HG03064 (cell line): ENCODE data around the gene RAB34.

Source experiments
- ATAC-seq: cut with Tn5 transposase; IDR thresholded peaks from one replicate; pipeline ENCODE4 v1.9.1; 2021; ENCODE audit warnings: low read depth; ENCODE audit not compliant: unreplicated experiment

Gene RAB34

DNA sequence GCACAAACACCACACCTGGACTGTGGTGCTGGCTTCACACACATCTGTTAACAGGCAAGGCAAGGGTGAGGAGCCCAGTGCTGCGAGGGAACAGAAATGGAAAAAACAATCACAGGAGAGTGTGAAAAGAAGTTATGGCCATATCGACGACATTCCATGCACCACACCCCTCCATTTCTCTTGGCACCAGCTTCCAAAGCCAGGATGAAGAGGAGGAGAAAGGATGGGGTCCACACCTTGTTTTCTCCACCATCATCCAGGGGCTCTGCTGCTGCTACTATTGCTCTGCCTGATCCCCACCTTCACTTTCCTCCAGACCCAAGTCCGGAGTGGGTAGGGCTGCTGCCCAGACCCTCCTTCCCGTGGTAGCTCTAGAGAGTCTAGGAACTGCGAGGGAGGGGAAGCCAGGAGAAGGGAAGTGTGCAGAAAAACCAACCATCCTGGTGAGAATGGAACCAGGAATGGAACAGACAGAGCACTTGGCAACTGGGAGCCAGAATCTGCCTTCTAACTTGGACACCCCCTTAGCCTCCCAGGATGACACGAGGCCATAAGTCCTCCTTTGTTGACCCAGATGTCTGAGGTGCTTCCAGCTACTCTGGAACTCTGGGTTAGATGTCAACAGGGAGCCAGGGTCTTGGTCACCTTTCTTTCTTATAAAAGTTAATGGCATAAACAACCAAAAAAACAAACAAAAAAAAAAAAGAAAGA is 4.8 kb downstream of the RAB34 start:
- ATAC-seq, result no peak

DNA sequence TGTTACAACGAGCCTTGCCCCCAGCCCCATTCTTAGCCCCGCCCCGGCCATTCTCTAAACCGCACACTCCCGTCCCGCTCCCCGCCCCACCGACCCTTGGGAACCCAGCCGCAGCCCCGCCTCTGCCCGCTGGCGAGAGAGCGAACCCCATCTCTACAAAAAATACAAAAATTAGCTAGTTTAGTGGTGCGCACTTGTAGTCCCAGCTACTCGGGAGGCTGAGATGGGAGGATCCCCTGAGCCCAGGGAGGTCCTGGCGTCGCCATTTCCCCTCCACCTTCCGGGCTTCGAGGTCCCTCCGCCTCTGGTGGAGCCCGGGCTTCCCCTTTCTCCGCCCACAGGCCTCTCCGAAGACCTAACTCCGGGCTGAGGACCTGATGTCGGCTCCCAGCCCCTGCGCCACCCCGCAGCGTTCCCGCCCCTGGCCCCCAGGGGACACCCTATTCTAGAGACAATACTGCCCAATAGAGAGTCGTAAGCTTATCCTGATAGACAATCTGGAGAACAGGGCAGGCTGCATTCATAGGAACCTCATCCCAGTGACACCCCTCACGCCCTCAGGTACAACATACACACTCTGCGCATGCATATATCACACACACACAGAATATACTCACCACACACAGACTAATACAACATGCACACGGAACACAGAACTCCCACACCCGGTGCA is 5.5 kb downstream of the RAB34 start:
- ATAC-seq, result no peak

DNA sequence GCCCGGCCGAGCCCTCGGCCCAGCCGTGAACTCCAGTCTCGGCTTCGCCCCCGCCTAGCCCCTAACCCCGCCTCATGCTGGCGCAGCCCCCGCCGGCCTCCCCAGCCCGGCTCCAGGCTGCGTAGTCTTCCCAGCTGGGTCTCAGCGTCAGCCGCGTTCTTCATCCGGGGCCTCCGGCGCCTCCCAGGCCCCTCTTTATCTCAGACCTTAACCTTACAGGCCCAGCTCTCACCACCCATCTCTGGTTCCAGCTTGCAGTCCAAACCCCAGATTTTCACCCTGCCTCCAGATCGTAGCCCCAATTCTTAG is 6.0 kb downstream of the RAB34 start, which contains the start of gene PROCA1:
Gene PROCA1 (minus strand): TSS at position 166 of the 309 bp plus-strand sequence. CDS start 228 bp downstream, outside the sequence.
- no peak for ATAC-seq

- no peak for ATAC-seq
These were observed 6.6 kb downstream of the RAB34 start for GRCh38 chr17:28710861-28711722.

GRCh38 chr17:28707339-28707720 is 10.3 kb downstream of the RAB34 start:
- ATAC-seq, result no peak

DNA sequence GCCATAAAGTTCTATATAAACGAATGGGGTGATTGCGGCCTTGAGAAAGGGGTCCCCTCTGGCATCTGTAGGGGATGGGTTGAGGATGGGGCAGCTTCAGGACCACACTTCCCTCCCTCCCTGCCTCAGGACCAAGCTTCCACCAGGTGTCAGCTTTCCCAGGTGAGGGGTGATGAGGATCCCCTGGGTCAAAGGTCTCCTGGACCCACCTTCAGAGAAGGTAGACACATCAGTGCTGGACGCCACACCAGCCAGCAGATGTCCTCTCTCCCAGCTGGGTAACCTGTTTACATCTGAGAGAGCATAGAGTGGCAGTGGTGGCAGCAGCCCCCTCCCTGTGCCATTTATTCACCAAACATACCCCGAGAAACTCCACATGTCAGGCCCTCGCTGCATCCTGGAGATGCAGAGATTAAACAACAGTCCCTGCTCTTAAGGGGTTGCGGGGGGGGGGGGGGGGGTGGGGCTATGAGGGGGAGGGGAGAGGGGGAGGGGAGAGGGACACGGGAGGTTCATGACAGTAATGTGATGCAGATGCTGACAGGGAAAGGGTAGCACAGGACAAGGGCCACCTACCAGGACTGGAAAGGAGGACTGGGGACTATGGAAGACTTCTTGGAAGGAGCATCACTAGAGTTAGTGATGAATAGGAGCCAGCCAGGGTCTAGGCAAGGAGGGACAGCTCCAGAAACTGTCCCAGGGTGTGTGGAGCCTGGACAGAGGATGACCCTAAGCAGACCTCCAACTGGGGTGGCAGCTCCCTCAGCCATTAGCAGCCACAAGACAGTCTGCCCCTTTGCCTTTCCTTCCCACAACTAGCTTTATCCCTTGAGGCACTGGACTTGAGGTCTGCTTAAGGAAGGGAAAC is 11.0 kb downstream of the RAB34 start:
- no peak for ATAC-seq

GRCh38 chr17:28705728-28706334 is 11.8 kb downstream of the RAB34 start:
- ATAC-seq, result no peak

GRCh38 chr17:28705074-28705659 is 12.5 kb downstream of the RAB34 start:
- ATAC-seq, result no peak

DNA sequence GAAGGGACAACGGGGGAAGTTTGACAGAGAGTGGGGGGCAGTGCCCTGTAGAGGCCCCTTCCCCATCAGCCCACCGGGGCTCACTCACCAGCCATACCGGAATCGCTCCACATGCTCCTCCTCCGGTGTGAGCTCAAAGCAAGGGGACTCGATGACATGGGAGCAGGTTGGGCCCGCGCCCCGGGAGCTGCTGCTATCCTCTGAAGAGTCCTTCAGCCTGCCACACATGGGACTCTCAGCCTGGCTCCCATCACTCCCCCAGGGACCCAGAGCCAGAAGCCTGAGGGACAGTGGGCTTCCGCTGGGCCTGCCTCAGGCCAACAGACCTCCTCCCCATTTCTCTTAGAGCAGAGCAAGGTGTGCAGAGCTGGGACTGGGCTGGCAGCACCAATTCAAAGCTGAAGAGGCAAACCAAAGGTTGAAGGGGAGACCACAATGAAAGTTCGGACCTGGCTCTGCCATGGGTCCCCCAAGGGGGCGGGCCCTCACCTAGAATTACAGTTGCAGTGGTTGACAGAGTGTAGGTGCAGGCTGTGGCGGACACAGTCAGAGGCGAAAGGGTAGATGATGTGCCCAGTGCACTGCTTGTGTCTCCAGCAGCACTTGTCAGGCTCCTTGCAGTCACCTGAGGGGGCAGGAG is 13.3 kb downstream of the RAB34 start:
- ATAC-seq, result no peak

DNA sequence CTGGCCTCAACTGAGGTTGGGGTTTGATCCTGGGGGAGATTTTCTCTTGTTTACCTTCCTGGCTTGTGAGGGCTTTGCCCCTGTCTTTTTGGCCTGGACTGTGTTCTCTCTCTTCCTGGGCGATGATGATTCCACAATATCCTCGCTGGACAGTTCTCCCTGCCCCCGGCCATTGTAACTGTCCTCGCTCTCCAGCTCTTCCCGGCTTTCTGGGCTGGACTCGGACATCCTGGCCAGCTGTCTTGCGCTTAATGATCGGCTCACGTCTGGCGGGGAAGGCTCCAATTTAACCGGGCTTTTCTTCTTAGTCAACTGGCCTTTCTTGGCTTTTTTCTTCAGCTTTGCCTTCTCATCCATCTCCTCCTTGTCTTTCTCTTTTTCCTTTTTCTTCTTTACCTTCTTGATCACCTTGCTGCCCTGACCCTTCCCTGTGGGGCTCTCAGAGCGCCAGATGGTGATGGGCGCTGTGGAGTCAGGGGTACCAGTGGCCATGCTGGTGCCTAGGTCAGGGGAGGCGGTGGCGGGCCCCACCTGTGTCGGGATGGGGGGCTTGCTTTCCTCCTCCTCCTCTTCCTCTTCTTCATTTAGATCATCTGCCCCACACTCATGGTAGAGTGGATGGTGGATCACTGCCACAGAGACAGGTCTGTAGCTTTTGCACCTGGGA is 14.0 kb downstream of the RAB34 start:
- no peak for ATAC-seq

- ATAC-seq, result no peak
These were observed 14.9 kb downstream of the RAB34 start for GRCh38 chr17:28702752-28703150.

- ATAC-seq, result no peak
These were observed 15.5 kb downstream of the RAB34 start for GRCh38 chr17:28702026-28702751.

DNA sequence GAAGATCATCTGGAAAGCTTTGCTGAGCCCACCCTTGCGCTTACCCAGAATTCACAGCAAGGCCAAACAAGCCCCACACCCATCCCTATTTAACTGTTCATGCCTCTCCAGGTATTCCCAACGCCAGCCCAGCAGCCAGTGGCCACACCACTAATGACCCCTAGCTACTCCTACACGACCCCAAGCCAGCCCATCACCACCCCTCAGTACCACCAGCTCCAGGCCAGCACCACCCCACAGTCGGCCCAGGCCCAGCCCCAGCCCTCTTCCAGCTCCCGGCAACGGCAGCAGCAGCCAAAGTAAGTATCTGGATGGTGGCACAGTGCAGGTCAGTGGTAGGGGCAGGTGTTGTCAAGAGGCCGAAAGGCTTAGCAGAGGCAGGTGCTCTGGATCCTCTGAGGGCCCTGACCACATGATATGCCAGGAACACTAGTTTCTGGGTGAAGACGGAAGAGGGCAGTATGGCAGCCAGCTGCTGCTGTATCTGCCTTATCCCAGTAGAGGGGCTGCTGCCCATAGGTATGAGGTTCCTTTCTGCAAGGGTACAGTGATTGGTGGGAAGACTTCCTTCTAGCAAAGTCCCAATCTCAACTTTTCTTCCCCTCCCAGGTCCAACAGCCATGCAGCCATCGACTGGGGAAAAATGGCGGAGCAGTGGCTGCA is 16.7 kb downstream of the RAB34 start:
- ATAC-seq, result no peak

- no peak for ATAC-seq
These were observed 17.4 kb downstream of the RAB34 start for GRCh38 chr17:28700278-28700677.

DNA sequence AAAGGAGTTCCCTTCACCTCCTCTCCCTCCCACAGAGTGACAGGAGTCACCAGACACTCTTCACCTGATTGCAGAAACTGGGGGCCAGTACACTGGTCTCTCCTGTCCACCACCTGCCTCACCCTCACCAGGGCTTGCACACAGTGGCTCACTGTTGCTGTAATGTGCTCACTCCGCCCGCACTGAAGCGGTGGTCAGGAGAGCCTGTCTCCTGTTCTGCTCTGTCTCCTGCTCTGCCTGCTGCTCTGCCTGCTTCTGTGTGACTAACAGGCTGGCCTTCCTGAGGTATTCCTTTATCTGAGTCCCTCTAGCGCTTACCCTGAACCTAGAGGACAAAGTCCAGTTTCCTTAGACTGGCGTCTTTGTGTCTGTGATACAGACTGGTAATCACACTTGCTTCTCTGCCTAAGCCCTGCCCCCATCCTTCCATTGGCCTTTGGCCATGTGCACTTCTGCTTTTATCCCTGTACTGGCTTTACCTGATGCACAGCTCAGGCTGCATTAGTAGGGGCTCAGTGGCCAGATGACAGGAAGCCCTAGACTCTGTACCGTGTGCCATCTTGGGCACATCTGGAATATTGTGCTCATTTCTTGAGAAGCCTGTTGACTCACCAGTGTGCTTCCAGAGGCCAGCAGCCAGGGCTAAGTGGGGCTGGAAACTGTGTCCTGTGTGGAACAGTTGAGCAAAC is 19.3 kb downstream of the RAB34 start:
- no peak for ATAC-seq

DNA sequence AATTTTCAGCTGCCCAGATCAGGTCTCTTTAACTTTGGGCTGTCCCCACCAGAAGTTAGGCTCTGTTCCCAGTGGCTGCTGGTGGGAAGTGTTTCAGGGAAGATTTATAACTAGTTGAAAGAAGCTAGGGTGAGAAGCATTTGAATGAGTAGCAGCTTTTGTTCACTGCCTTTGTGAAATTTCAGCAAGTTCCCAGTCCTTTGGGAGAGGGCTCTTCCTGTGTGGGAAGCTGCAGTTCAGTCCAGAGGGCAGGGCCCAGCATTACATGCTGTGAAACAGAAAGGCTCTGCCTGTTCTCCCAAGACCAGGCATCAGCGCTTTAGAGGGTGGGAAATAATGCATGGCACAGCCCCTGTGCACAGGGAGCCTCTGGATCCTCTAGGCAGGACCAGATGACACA is 23.8 kb downstream of the RAB34 start:
- ATAC-seq, result no peak

DNA sequence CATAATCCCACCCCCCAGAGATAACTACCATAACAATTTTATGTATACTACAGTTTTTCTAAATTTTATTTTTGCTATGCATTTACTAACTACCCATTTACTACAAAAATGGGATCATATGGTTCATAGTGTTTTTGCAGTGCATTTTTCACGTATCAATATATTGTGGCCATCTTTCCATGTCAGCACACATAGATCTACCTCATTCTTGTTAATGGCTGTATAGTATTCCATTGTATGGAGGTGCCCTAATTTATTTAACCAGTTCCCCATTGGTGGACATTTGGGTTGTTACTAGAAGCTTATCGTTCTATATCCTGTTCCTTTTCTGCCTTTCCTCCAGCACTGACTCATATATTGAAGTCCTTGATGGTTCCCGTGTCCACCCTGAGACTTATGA is 28.7 kb downstream of the RAB34 start:
- ATAC-seq, result no peak
